HG03565 (cell line): ENCODE results near the gene HNRNPAB.

Experiments
- ATAC-seq: cut with Tn5 transposase; IDR thresholded peaks from one replicate; pipeline ENCODE4 v1.9.1; 2021; ENCODE audit warnings: mild to moderate bottlenecking, moderate library complexity; ENCODE audit not compliant: unreplicated experiment

Gene HNRNPAB

DNA sequence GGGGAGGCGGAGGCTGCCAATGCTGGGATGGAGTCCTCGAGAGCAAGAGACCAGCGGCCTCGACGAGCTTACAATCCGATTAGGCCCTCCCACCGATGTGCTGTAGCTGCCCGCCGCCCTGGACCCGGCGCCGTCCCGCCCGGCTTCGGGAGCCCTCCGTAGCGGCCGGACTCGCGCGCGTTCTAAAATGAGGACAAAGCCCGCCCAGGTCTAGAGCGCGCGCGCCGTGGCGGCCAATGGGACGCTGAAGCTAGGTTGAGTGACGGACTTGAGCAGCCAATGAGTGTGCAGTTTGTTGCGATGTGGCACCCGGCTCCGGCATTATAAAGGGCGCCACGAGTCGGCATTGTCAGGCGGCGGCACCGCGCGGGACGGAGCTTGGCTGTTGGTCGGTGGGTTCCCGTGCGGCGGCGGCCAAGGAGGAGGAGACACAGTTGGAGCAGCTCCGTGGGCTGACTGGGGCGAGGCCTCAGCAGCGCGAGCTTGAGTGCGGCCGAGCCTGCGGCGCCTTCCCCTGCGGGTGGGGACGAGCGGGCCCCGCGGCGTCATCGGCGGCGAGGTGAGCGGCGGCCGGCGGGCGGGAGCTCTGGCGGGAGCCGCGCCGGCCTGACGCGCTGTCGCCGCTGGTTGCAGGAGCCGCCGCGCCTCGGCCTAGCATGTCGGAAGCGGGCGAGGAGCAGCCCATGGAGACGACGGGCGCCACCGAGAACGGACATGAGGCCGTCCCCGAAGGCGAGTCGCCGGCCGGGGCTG lies at the start of gene HNRNPAB:
Gene HNRNPAB (plus strand): TSS at position 352 of the 753 bp plus-strand sequence. CDS start 305 bp downstream, at position 657.
- ATAC-seq = peak; percentile 83

DNA sequence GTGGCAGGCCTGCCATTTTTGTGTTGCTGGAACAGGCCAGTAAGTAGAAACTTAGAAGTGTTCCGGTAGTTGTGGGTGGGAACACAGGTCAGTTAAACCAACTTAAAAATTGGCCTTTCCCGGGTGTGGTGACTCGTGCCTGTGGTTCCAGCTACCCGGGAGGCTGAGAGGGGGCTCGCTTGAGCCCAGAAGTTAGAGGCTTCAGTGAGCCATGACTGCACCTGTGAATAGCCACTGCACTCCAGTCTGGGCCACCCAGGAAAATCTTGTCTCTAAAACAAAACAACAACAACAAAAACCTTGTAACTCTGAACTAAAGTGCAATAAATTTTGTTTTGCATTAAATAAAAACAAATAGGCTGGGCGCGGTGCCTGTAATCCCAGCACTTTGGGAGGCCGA lies 49.3 kb upstream of the HNRNPAB start:
- no peak for ATAC-seq

DNA sequence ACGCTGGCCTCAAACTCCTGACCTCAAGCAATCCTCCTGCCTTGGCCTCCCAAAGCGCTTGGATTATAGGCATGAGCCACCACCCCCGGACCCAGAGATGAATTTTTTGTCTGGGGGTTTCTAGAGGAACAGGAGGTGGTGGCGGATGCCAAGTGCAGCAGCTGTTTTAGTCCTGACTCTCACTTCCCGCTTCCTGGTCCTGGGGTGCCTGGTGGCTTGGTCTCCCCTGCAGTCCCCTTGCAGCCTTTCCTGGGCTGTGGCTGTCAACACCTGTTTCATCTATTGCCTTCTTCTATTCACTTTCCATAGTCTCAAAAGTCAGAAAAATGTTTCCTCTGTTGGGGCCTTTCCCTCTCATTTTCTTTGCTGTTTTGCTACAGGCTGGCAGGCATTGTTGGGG lies 44.2 kb upstream of the HNRNPAB start:
- no peak for ATAC-seq

DNA sequence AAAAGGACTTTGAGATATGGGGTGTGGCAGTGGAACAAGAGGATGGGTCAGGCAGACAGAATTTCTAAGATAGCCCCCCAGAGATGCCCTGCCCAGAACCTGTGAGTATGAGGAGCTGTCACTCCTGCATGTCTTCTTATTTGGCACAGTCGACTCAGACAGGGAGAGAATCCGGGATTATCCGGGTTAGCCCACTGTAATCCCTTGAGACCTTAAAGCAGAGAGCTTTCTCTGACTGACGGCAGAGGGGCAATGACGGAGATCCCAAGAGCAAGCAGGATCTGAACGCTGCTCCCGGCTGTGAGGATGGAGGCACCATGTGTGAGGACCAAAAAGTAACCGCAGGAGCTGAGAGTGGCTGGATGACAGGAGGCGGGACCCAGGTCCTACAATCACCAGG lies 41.9 kb upstream of the HNRNPAB start:
- ATAC-seq = no peak

DNA sequence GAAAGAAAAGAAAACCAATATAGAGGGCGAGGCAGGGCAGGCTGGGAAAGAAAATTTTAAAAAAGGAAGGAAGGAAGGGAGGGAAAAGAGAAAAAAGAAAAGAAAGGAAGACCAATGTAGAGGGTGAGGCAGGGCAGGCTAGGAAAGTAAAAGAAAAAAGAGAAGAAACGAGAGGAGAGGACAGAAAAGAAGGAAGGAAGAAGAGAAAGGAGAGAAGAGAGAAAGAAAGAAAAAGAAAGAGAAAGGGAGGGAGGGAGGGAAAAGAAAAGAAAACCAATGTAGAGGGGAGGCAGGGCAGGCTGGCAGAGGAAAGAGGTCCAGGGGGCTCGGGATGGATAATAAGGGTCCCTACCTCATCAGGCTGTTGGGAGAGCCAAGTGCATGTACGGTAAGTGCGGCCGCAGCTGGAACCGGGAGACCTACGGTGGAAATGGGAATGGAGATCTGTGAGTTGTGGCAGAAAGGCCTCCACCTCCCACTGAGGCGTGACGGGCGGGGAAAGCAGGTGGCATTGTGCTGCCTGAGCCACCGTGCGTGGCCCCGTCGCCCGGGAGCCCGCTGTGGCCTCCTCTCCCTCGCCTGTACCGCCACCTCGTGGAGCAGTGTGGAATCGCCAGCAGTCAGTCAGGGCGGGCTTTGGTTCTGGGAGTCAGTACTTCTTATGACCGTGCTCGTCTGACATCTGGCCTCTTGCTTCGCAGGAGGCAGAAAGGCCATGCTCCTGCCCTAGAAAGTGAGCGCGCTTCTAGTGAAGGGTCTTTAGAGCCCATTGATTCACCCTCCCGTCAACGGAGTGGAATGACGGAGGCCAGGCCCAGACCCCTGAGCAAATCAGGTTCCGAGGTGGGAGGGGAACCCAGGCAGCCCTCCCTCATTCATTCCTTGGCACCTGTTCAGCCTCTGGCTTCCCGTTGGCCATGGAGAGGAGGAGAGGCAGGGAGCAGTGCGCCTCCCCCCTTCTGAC lies 40.3 kb upstream of the HNRNPAB start:
- ATAC-seq = peak; percentile 75

DNA sequence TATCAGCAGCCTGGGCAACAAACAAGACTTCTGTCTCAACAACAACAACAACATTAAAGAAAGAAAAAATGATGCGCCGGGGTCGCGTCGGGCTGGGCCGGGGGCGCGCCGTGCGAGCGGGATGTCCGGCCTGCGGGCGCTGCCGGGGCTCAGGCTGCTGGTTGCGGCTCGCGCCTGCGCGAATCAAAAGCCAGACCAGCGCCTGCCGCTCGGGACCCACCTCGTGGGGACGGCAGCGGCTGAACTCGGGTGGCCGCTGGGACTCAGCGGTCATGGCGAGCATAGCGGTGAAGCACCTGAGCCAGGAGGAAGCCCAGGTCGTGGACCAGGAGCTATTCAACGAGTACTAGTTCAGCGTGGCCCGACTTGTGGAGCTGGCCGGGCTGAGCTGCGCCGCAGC lies 38.8 kb upstream of the HNRNPAB start:
- no peak for ATAC-seq

DNA sequence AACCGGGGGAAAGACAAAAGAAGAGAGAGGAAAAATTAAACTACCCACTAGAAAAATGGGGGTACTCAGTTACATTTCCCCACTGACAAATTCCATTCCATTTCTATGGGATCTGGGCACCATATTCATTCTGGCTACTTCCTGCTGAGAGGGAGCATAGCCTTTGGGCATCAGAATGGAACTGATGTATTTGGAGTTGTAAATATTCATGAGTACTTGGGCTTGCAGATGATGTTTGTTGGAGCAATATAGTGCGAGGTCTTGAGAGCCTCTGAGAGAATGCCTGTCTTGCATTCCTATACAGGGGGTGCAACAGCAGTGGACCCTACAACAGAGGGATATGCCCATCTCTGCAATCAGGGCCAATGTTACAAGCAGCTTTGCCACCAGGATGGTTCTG lies 33.9 kb upstream of the HNRNPAB start:
- ATAC-seq = no peak

DNA sequence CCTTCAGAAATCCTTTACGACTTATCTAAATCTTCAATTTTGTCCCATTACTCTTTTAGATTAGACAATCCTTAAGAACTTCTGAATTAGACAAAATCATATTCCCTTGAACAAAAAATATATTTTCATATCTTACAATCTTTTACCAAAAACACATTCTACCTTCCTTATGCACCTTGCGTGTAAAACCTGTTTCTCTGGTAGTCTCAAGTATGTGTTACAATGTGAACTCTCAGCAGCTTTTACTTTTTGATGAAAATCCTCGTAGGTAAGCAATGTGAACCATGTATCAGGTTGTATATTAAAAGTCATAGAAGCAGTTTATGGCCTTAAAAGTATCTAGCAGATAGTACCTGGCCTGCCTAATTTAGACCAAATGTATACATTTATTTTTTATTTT lies 29.9 kb upstream of the HNRNPAB start:
- no peak for ATAC-seq

DNA sequence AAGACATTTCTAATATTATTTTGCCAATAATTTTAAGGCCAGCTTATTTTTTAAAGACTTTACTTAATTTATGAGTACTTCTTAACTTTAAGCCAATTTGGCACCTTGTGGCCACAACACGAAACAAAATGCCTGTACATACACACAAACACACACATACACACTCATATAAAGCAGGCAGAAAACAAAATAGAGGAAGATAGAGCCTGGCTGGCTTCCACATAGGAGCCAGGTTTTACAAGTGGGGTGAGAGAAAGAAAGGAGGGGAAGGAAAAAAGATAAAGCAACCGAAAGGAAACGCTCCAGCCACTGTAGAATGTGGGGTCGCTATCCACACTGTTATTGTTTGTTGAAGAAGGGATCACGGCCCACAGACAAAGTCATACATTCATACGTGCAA lies 27.5 kb upstream of the HNRNPAB start:
- ATAC-seq = no peak

DNA sequence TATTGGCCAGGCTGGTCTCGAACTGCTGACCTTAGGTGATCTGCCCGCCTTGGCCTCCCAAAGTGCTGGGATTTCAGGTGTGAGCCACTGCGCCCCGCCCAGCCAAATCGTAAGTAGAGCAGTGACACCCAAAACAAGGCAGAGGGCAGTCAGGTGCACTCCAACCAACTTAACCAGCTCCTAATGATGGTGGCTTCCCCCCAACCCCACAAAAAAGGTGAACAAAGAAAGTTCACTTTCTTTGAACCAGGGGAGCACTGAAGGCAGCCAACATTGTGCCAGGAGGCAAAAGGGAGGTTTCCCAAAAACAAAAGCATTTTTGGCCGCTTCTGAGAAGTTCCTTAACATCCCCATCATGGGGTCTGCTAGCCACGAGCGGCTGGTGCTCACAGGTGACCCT lies 26.8 kb upstream of the HNRNPAB start:
- no peak for ATAC-seq

DNA sequence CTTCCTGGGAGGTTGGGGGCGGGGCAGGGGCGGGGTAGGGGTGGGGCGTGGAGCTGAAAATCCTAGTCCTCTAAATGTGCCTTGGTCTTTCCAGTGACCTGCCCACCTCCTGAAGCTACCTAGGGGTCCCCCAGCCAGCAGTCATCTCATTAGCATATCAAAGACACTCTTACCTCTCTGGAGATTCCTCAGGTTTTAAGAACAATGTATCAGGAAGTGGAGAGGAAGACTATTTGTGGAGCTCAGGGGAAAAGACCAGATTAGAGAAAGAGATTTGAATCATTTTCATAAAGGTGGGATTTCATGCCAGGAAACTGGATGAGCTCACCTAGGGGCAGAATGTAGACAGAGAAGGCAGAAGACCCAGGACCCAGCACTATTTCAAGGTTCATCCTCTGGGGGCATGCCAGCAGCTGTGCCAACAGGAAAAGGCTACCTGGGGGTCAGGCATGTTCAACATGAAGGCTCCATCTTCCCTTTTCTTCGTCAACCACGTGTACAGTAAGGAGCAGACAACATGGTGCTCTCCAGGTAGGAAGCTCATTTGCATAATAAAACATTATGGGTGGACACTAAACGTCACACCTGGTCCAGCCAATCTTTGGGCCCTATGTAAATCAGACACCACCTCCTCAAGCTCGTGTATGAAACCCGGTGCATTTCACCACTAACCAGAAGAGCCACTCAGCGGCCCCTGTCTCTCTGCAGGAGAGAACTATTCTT lies 24.0 kb upstream of the HNRNPAB start:
- no peak for ATAC-seq

DNA sequence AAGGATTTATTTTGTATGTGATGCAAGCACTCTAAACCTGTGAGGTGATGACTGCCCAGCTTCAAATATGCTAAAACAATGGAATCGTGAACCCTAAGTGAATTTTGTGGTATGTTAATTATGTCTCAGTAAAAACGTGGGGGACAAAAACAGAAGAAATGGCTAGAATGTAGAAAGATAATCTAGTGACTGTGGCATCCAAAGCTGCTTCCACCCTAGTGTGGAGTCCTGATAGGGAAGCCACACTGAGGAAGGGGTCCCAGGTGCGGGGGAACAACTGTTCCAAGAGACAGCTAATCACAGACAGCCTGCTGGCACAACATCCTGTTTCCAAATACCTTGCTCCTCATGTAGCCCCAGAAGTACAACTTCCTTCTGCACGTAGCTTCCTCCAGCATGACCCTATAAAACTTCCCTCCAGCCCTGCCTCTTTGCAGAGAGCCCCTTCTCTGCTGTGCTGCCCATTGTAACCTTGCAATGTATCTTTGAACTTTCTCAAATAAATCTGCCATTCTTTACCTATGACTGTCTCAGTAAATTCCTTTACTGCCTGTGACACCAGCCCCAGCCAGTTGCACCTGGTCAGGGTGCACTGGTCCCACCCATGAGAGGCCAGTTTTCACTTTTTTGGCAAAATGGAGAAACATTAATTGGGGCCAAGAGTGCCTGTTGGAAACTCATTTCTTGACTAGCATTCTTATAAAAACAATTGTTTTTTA lies 22.0 kb upstream of the HNRNPAB start:
- ATAC-seq = no peak

DNA sequence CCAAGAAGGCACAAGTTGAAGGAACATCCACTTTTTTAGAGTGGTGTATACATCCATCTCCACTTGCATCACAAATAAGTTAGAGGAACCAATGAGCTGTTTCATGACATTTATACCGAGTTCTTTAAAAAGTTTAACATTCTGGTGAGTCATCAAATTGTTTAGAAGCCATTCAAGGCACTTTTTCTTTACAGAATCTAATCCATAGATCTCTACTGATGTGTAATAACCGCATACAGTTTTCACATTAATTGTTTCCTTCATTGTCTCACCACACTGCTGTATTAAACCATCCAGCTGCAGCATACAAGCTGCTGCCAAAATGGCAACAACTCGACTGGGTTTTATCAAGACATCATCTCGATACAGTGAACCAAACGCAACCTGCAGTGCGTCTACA lies 17.9 kb upstream of the HNRNPAB start:
- no peak for ATAC-seq

DNA sequence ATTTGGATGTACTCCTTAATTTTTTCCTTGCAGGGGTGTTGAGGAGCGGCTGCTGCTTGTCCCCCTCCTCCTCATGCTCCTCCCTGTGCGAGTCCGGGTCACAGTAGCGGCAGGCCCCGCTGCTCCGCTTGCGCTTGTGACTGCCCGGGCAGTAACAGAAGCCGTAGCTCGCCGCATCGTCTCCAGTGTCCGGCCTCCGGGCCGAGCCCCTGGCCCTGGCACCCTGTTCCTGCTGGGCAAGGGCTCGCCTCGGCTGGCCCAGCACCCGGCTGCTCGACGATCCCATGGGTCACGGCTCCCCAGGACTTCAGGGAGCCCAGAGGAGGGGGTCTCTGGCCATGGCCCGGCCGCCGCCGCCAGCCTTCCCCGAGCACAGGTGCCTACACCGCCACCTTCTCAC lies 17.3 kb upstream of the HNRNPAB start, which contains the start of gene GMCL2:
Gene GMCL2 (minus strand): TSS at position 358 of the 400 bp plus-strand sequence. CDS start 72 bp downstream, at position 286.
- no peak for ATAC-seq

DNA sequence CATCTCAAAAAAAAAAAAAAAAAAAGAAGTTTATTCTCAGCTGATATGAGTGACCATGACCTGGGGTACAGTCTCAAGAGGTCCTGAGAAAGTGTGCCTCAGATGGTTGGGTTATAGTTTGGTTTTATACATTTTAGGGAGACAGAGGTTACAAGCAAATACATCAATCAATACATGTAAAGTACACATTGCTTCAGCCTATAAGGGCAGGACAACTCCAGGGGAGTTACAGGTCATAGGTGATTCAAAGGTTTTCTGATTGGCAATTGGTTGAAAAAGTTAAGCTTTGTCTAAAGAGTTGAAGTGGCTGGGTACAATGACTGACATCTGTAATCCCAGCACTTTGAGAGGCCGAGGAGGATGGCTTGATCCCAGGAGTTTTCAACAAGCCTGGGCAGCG lies 14.9 kb upstream of the HNRNPAB start:
- ATAC-seq = no peak

DNA sequence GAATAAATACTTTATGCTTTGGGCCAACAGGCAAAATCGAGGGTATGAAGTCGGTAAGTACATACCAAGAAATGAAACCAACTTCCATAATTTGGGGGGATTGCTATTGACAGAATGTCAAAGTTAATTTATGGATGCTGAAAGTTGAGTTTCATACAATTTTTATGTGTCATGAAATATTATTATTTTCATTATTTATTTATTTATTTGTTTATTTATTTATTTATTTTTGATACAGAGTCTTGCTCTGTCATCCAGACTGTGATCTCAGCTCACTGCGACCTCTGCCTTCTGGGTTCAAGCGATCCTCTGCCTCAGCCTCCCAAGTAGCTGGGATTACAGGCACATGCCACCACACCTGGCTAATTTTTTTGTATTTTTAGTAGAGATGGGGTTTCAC lies 12.7 kb upstream of the HNRNPAB start:
- no peak for ATAC-seq

DNA sequence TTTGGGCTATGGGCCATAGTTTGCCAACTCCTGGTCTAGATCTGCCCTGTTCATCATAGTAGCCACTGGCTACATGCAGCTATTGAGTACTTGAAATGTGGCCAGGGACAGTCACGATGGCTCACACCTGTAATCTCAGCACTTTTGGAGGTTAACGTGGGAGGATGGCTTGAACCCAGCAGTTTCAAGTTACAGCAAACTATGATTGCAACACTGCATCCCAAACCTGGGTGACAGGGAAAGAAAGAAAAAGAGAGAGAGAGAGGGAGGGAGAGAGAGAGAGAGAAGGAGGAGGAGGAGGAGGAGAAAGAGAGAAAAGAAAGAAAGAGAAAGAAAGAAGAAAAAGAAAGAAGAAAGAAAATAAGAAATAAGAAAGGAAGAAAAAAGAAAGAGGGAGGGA lies 12.1 kb upstream of the HNRNPAB start:
- ATAC-seq = no peak

DNA sequence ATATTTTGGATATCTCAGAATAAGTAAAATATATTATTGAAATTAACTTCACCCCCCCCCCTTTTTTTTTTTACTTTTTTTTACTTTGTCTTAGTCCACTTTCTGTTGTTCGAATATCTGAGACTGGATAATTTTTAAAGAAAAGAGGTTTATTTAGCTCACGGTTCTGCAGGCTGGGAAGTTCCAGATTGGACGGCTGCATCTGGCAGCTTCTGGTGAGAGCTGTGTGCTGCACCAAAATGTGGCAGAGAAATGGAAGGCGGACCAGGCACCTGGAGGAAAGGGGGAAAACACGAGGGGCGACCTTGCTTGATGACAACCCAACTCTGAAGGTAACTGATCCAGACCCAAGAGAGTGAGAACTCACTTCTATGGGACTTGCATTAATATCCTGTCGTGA lies 11.5 kb upstream of the HNRNPAB start:
- ATAC-seq = no peak

DNA sequence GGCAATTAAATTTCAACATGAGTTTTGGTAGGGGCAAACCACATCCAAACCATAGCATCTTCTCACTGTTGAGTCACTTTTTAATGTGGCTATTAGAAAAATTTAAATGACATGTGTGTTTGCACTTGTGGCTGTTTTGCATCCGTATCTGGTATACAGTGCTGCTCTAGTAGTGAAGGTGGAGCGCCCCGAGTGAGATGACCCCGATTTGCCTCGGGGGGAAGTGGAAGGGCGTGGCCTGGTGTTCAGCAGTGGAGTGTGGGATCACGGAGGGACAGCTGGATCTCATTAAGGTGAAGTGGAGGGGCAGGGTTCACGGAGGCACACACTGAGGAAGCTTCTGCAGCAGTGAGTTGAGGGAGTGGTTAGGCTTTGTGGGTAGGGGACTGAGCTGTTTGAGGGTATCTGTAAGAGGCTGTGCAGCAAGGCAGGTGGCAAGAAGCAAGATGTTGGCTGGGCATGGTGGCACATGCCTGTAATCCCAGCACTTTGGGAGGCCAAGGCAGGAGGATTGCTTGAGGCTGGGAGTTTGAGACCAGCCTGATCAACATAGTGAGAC lies 11.0 kb upstream of the HNRNPAB start:
- no peak for ATAC-seq

DNA sequence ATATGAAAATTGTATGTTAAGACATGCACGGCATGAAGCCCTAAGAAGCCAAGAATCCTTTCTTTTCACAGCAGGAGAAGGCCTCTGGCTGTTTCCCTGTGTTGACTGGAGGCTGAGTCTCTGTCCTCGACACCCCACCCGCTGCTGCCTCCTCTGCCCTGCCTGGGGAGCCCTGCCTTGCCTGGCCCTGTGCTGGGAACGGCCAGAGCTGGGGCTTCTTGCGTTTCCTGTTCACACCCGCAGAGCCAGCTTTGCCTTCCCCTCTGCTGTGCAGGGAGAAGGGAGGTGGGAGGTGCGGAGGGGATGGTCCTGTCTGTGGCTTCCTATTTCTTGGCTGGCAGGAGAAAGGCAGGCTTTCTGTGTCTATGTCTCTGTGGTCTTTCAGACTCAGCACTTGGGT lies 10.3 kb upstream of the HNRNPAB start:
- no peak for ATAC-seq
